H1 (cell line): ENCODE measurements around the gene GPS1. TPM values are rescaled to one million over a fixed set of nuclear protein-coding genes. Genes with fewer than 3 reads are reported as not detected.

Source experiments
- polyA plus RNA-seq, 7 experiments: library from polyadenylated mRNA; depleted of rRNA in 3 of 7; stranded (reverse) in 5 of 7; unstranded in 2 of 7; fragments of >200 nt in 5 of 7; fragments of 200-250 nt in 2 of 7; gene quantifications; 1 replicate in 5 of 7; 2 replicates in 1 of 7; 4 replicates in 1 of 7; pipeline versions ENCODE4 v1.2.1 to v1.2.3, GENCODE V29; 2011 to 2013; ENCODE audit warnings: missing spikeins in 2 of 7, mixed read lengths in 2 of 7
- total RNA-seq: library from RNA; stranded (reverse); fragmentation: NEBNext Ultra II Directional; extraction: Animal tissue kit (Norgen Biotek cat#: 25700); gene quantifications from 2 replicates; pipeline ENCODE4 v1.2.1, GENCODE V29; 2021

Gene GPS1
- total and polyA plus RNA-seq, 2 of the 8 experiments (the other 6 are each of a cell fraction or from before 2014, with no cell fraction given), result 153 to 277 TPM

Other genes starting within 250 kb of the GPS1 start
- gene GCGR, start 247.7 kb upstream of the GPS1 start, total RNA-seq, result 0.56 and 0.61 TPM in 2 replicates
- 0.44 and 0.60 TPM in 2 replicates for gene GCGR, start 247.7 kb upstream of the GPS1 start, polyA plus RNA-seq (2011; rRNA removed)
- 103 and 115 TPM in 2 replicates for gene MCRIP1, start 218.6 kb upstream of the GPS1 start, total RNA-seq
- 151 and 250 TPM in 2 replicates for gene MCRIP1, start 218.6 kb upstream of the GPS1 start, polyA plus RNA-seq (2011; rRNA removed)
- not detected in 2 replicates for gene PPP1R27, start 216.8 kb upstream of the GPS1 start, total RNA-seq
- 0.27 and 0.30 TPM in 2 replicates for gene PPP1R27, start 216.8 kb upstream of the GPS1 start, polyA plus RNA-seq (2011; rRNA removed)
- gene P4HB, start 191.4 kb upstream of the GPS1 start, total RNA-seq, result 374 and 379 TPM in 2 replicates
- 41.4 and 66.6 TPM in 2 replicates for gene P4HB, start 191.4 kb upstream of the GPS1 start, polyA plus RNA-seq (2011; rRNA removed)
- gene ARHGDIA, start 180.6 kb upstream of the GPS1 start, total RNA-seq, result 217 and 246 TPM in 2 replicates
- 62.4 and 155 TPM in 2 replicates for gene ARHGDIA, start 180.6 kb upstream of the GPS1 start, polyA plus RNA-seq (2011; rRNA removed)
- gene ALYREF, start 160.3 kb upstream of the GPS1 start, total RNA-seq, result 186 and 191 TPM in 2 replicates
- 83.8 and 118 TPM in 2 replicates for gene ALYREF, start 160.3 kb upstream of the GPS1 start, polyA plus RNA-seq (2011; rRNA removed)
- 176 and 182 TPM in 2 replicates for gene ANAPC11, start 160.2 kb upstream of the GPS1 start, total RNA-seq
- gene ANAPC11, start 160.2 kb upstream of the GPS1 start, polyA plus RNA-seq (2011; rRNA removed), result 963 and 1,221 TPM in 2 replicates
- gene NPB, start 149.7 kb upstream of the GPS1 start, total RNA-seq, result 0.80 and 1.5 TPM in 2 replicates
- gene NPB, start 149.7 kb upstream of the GPS1 start, polyA plus RNA-seq (2011; rRNA removed), result 2.5 and 3.9 TPM in 2 replicates
- gene PCYT2, start 140.5 kb upstream of the GPS1 start, total RNA-seq, result 29.9 and 31.0 TPM in 2 replicates
- gene PCYT2, start 140.5 kb upstream of the GPS1 start, polyA plus RNA-seq (2011; rRNA removed), result 31.3 and 37.7 TPM in 2 replicates
- gene SIRT7, start 133.7 kb upstream of the GPS1 start, total RNA-seq, result 16.6 and 18.7 TPM in 2 replicates
- gene SIRT7, start 133.7 kb upstream of the GPS1 start, polyA plus RNA-seq (2011; rRNA removed), result 5.8 and 10.3 TPM in 2 replicates
- 26.9 and 27.7 TPM in 2 replicates for gene MAFG, start 124.2 kb upstream of the GPS1 start, total RNA-seq
- 25.5 and 36.9 TPM in 2 replicates for gene MAFG, start 124.2 kb upstream of the GPS1 start, polyA plus RNA-seq (2011; rRNA removed)
- gene PYCR1, start 114.6 kb upstream of the GPS1 start, total RNA-seq, result 127 and 145 TPM in 2 replicates
- gene PYCR1, start 114.6 kb upstream of the GPS1 start, polyA plus RNA-seq (2011; rRNA removed), result 213 and 284 TPM in 2 replicates
- gene MYADML2, start 104.7 kb upstream of the GPS1 start, total RNA-seq, result 0.17 and 0.26 TPM in 2 replicates
- 0.47 TPM in 2 replicates for gene MYADML2, start 104.7 kb upstream of the GPS1 start, polyA plus RNA-seq (2011; rRNA removed)
- 0.76 and 1.1 TPM in 2 replicates for gene NOTUM, start 90.7 kb upstream of the GPS1 start, total RNA-seq
- gene NOTUM, start 90.7 kb upstream of the GPS1 start, polyA plus RNA-seq (2011; rRNA removed), result 0.45 and 1.1 TPM in 2 replicates
- 41.8 and 43.7 TPM in 2 replicates for gene ASPSCR1, start 74.3 kb upstream of the GPS1 start, total RNA-seq
- gene ASPSCR1, start 74.3 kb upstream of the GPS1 start, polyA plus RNA-seq (2011; rRNA removed), result 33.3 and 54.6 TPM in 2 replicates
- gene CENPX, start 29.0 kb upstream of the GPS1 start, total RNA-seq, result 111 and 116 TPM in 2 replicates
- 122 and 133 TPM in 2 replicates for gene CENPX, start 29.0 kb upstream of the GPS1 start, polyA plus RNA-seq (2011; rRNA removed)
- 28.2 and 29.0 TPM in 2 replicates for gene LRRC45, start 28.6 kb upstream of the GPS1 start, total RNA-seq
- gene LRRC45, start 28.6 kb upstream of the GPS1 start, polyA plus RNA-seq (2011; rRNA removed), result 11.5 and 17.3 TPM in 2 replicates
- gene RAC3, start 20.2 kb upstream of the GPS1 start, total RNA-seq, result 167 and 177 TPM in 2 replicates
- 299 and 520 TPM in 2 replicates for gene RAC3, start 20.2 kb upstream of the GPS1 start, polyA plus RNA-seq (2011; rRNA removed)
- 96.3 and 110 TPM in 2 replicates for gene DCXR, start 14.2 kb upstream of the GPS1 start, total RNA-seq
- gene DCXR, start 14.2 kb upstream of the GPS1 start, polyA plus RNA-seq (2011; rRNA removed), result 212 and 338 TPM in 2 replicates
- gene RFNG, start 87 bp upstream of the GPS1 start, total RNA-seq, result 26.7 and 30.9 TPM in 2 replicates
- 28.4 and 50.3 TPM in 2 replicates for gene RFNG, start 87 bp upstream of the GPS1 start, polyA plus RNA-seq (2011; rRNA removed)
- 68.0 and 69.1 TPM in 2 replicates for gene DUS1L, start 13.9 kb downstream of the GPS1 start, total RNA-seq
- 34.5 and 60.4 TPM in 2 replicates for gene DUS1L, start 13.9 kb downstream of the GPS1 start, polyA plus RNA-seq (2011; rRNA removed)
- 559 and 561 TPM in 2 replicates for gene FASN, start 46.3 kb downstream of the GPS1 start, total RNA-seq
- gene FASN, start 46.3 kb downstream of the GPS1 start, polyA plus RNA-seq (2011; rRNA removed), result 143 and 206 TPM in 2 replicates
- gene CCDC57, start 160.9 kb downstream of the GPS1 start, total RNA-seq, result 12.6 and 12.9 TPM in 2 replicates
- gene CCDC57, start 160.9 kb downstream of the GPS1 start, polyA plus RNA-seq (2011; rRNA removed), result 8.4 and 10.1 TPM in 2 replicates
- 3.6 and 3.8 TPM in 2 replicates for gene SLC16A3, start 177.1 kb downstream of the GPS1 start, total RNA-seq
- gene SLC16A3, start 177.1 kb downstream of the GPS1 start, polyA plus RNA-seq (2011; rRNA removed), result 8.7 and 12.2 TPM in 2 replicates
- 103 and 107 TPM in 2 replicates for gene CSNK1D, start 221.8 kb downstream of the GPS1 start, total RNA-seq
- gene CSNK1D, start 221.8 kb downstream of the GPS1 start, polyA plus RNA-seq (2011; rRNA removed), result 73.5 and 114 TPM in 2 replicates